ENCODE data around the gene APH1B.

DNA sequence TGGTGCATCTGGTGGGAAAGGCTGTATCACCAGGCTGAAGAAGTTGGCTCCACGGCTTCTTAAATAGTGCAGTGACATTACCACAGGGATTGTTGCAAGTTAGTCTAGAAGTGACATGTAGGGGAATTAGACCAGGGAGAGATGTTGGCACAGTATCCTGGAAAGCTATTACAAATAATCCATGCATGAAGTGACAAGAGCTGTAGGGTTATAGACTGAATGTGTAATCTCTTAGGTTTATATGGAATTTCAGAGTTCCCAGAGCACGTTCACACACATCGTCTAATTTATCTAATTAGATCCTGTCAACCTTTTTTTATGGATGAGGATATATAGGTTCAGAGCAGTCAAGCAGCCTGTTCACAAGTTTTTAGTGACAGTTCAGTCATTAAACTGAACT lies 37.3 kb upstream of the APH1B start:
- no peak for TF ChIP-seq POLR2A (IDR thresholded peaks at IDR 0.05)
- TF ChIP-seq, protein P1, sequence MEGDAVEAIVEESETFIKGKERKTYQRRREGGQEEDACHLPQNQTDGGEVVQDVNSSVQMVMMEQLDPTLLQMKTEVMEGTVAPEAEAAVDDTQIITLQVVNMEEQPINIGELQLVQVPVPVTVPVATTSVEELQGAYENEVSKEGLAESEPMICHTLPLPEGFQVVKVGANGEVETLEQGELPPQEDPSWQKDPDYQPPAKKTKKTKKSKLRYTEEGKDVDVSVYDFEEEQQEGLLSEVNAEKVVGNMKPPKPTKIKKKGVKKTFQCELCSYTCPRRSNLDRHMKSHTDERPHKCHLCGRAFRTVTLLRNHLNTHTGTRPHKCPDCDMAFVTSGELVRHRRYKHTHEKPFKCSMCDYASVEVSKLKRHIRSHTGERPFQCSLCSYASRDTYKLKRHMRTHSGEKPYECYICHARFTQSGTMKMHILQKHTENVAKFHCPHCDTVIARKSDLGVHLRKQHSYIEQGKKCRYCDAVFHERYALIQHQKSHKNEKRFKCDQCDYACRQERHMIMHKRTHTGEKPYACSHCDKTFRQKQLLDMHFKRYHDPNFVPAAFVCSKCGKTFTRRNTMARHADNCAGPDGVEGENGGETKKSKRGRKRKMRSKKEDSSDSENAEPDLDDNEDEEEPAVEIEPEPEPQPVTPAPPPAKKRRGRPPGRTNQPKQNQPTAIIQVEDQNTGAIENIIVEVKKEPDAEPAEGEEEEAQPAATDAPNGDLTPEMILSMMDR (IDR thresholded peaks at IDR 0.05 in 8 of 11, conservative IDR thresholded peaks at IDR 0.05 in 3 of 11), result no peak
- TF ChIP-seq POLR2AphosphoS5 (IDR thresholded peaks at IDR 0.05), result no peak
